ENCODE measurements around the gene CLDN2.

GRCh38 chrX:106955004-106955772 lies 35.0 kb downstream of the CLDN2 start:
- TF ChIP-seq POLR2A (IDR thresholded peaks at IDR 0.05; ENCODE audit: low read length) (no peak), GATA1 (IDR thresholded peaks at IDR 0.05; ENCODE audit: low read depth, low read length) (no peak)

All from erythroblast (primary cell).